Testis (tissue), 2 donors: ENCODE measurements around the gene HYAL3.

Source experiments
- CTCF ChIP-seq, 3 experiments: fragments of 450-650 bp in 2 of 3; fragments of 200-600 bp in 1 of 3; sonication (generic) in 1 of 3; IDR thresholded peaks; one replicate each; pipeline ENCODE4 v1.5.1; 2016 to 2019; ENCODE audit warnings: antibody characterized with exemption in 3 of 3, mild to moderate bottlenecking in 2 of 3, moderate library complexity in 1 of 3
- POLR2A ChIP-seq: fragments of 450-650 bp; IDR thresholded peaks from one replicate; pipeline ENCODE4 v1.6.1; 2017; ENCODE audit warnings: antibody characterized with exemption, mild to moderate bottlenecking, moderate library complexity

GRCh38 chr3:50293079-50293801 lies 6.0 kb downstream of the HYAL3 start:
- TF ChIP-seq CTCF (IDR thresholded peaks at IDR 0.05) (no peak), POLR2A (no peak)
